B cell (primary cell): ENCODE results near the gene GADD45G. TPM values are rescaled to one million over a fixed set of nuclear protein-coding genes. Genes with fewer than 3 reads are reported as not detected.

ENCODE experiments used
- ATAC-seq: fragments of 200-7000 bp; cut with Tn5 transposase; one replicate; pipeline ENCODE4 v1.10.0; 2021; ENCODE audit warnings: low read depth, mild to moderate bottlenecking, moderate number of reproducible peaks, moderate library complexity
- CTCF ChIA-PET: fragments of 350-600 bp; sonication (Branson Sonifier 250); formaldehyde crosslinking; loops from one replicate; lab custom pipeline; 2021; ENCODE audit warnings: antibody characterized with exemption, inconsistent platforms; lab: Charles Lee
- POLR2A ChIA-PET: fragments of 350-600 bp; sonication (Branson Sonifier 250); formaldehyde crosslinking; loops from one replicate; lab custom pipeline; 2021; ENCODE audit warnings: antibody characterized with exemption; lab: Charles Lee
- DNase-seq: peaks from one replicate; pipeline ENCODE4 v3.0.0; 2013
- H2AFZ ChIP-seq: 2 replicates; pipeline ENCODE4 v1.6.1; 2012; ENCODE audit warnings: mild to moderate bottlenecking, low read depth, low read length; ENCODE audit not compliant: insufficient read depth, poor library complexity, severe bottlenecking
- H3K27ac ChIP-seq, 2 donors: 1 replicate in 1 of 2; 2 replicates in 1 of 2; pipeline ENCODE4 v1.5.1; 2012 to 2013; ENCODE audit warnings: low read length in 2 of 2, mild to moderate bottlenecking in 2 of 2, moderate library complexity in 1 of 2
- H3K27me3 ChIP-seq, 4 experiments: fragments of 200-600 bp in 1 of 4; sonication (generic) in 1 of 4; replicated peaks in 1 of 4; 1 replicate in 2 of 4; 2 replicates in 2 of 4; pipeline versions ENCODE4 v1.6.1 to v1.7.0; 2013 to 2016; ENCODE audit warnings: low read length in 3 of 4, mild to moderate bottlenecking in 2 of 4, mixed read lengths in 1 of 4, moderate library complexity in 1 of 4; ENCODE audit not compliant: insufficient read depth in 4 of 4, control insufficient read depth in 3 of 4; ENCODE audit errors: control extremely low read depth in 1 of 4
- H3K36me3 ChIP-seq, 2 experiments: replicated peaks in 1 of 2; 1 replicate in 1 of 2; 2 replicates in 1 of 2; pipeline versions ENCODE4 v1.6.1 to v1.7.1; 2013; ENCODE audit warnings: low read length in 1 of 2; ENCODE audit not compliant: insufficient read depth in 2 of 2, control insufficient read depth in 1 of 2; ENCODE audit errors: control extremely low read depth in 1 of 2, extremely low read depth in 1 of 2
- H3K4me1 ChIP-seq, 2 donors: fragments of 200-600 bp in 1 of 2; sonication (generic) in 1 of 2; 1 replicate in 1 of 2; 2 replicates in 1 of 2; pipeline versions ENCODE4 v1.5.1 to v1.6.1; 2013 to 2017; ENCODE audit warnings: low read length in 2 of 2; ENCODE audit not compliant: control insufficient read depth in 2 of 2, insufficient read depth in 2 of 2
- H3K4me2 ChIP-seq: replicated peaks from 2 replicates; pipeline ENCODE3; 2012; ENCODE audit warnings: mild to moderate bottlenecking, low read depth, low read length; ENCODE audit not compliant: poor library complexity, severe bottlenecking
- H3K4me3 ChIP-seq, 5 experiments: fragments of 200-600 bp in 1 of 5; sonication (generic) in 1 of 5; 1 replicate in 3 of 5; 2 replicates in 2 of 5; pipeline versions ENCODE4 v1.5.1 to v1.7.0; 2011 to 2016; ENCODE audit warnings: low read length in 4 of 5, mild to moderate bottlenecking in 4 of 5, low read depth in 2 of 5, control low read depth in 1 of 5, moderate library complexity in 1 of 5; ENCODE audit not compliant: insufficient read depth in 1 of 5; ENCODE audit errors: control extremely low read depth in 1 of 5, extremely low read depth in 1 of 5
- H3K79me2 ChIP-seq: fragments of 200-600 bp; sonication (generic); one replicate; pipeline ENCODE4 v1.6.0; 2016; ENCODE audit warnings: low read length; ENCODE audit not compliant: control insufficient read depth, insufficient read depth
- H3K9ac ChIP-seq: fragments of 200-600 bp; sonication (generic); 2 replicates; pipeline ENCODE4 v1.6.1; 2017; ENCODE audit warnings: mild to moderate bottlenecking, low read length, moderate library complexity
- H3K9me3 ChIP-seq, 3 donors: one replicate each; pipeline versions ENCODE4 v1.6.1 to v1.7.1; 2013; ENCODE audit warnings: low read length in 2 of 3; ENCODE audit not compliant: control insufficient read depth in 2 of 3, insufficient read depth in 1 of 3; ENCODE audit errors: control extremely low read depth in 1 of 3
- H4K20me1 ChIP-seq: 2 replicates; pipeline ENCODE4 v1.6.0; 2012; ENCODE audit warnings: mild to moderate bottlenecking, low read length; ENCODE audit not compliant: insufficient read depth, control insufficient read depth, poor library complexity, severe bottlenecking
- H3K27ac Mint-ChIP-seq: one replicate; pipeline ENCODE4 v1.8.0; 2021; ENCODE audit warnings: mixed read lengths
- H3K27me3 Mint-ChIP-seq: one replicate; pipeline ENCODE4 v1.8.0; 2021; ENCODE audit warnings: mixed read lengths
- H3K4me1 Mint-ChIP-seq: one replicate; pipeline ENCODE4 v1.8.0; 2021; ENCODE audit warnings: mixed read lengths
- H3K4me3 Mint-ChIP-seq: one replicate; pipeline ENCODE4 v1.8.0; 2021; ENCODE audit warnings: mixed read lengths
- H3K9me3 Mint-ChIP-seq: one replicate; pipeline ENCODE4 v1.8.0; 2022; ENCODE audit warnings: mixed read lengths; ENCODE audit not compliant: insufficient read depth
- CTCF ChIP-seq: fragments of 200-600 bp; IDR thresholded peaks from one replicate; pipeline ENCODE4 v1.8.0; 2022; ENCODE audit warnings: antibody characterized with exemption, mild to moderate bottlenecking
- EZH2 ChIP-seq: IDR thresholded peaks from 2 replicates; pipeline ENCODE4 v1.6.1; 2012; ENCODE audit warnings: borderline replicate concordance, low read depth, mild to moderate bottlenecking, moderate library complexity, low read length; ENCODE audit not compliant: insufficient read depth, poor library complexity, severe bottlenecking
- WGBS: methylation state at CpG from one replicate; pipeline ENCODE4 v1.1.5; 2013; ENCODE audit warnings: missing lambda C conversion rate; ENCODE audit not compliant: insufficient coverage; 5-methylcytosine and 5-hydroxymethylcytosine counted together
- intact Hi-C: fragments of 100-400 bp; cut with micrococcal nuclease; formaldehyde crosslinking; loops from one replicate; pipeline ENCODE4 v1.10.0; 2022
- polyA plus RNA-seq: library from polyadenylated mRNA; depleted of rRNA; stranded (reverse); fragments of >200 nt; gene quantifications from 2 replicates; pipeline ENCODE4 v1.2.3, GENCODE V29; 2012
- total RNA-seq, 2 donors: library from RNA; stranded (reverse); fragments of 120-200 nt in 1 of 2; gene quantifications; 1 replicate in 1 of 2; 2 replicates in 1 of 2; pipeline versions ENCODE4 v1.2.3 to v1.2.4, GENCODE V29; 2013 to 2022

The GADD45G gene
- total and polyA plus RNA-seq, 2 donors (not counting 1 experiment from before 2014, with no cell fraction given): 4.3 to 5.9 TPM

GRCh38 chr9:89579741-89580385 is 24.9 kb upstream of the GADD45G start:
- Histone ChIP-seq H3K27me3 (peaks cover 0 to 18% (median 16%) of the 10 kb centered on the region in 4 experiments), H3K79me2 (no peaks in the 10 kb centered on the region), H3K9ac (no peak overlapping the region), H4K20me1 (no peaks in the 10 kb centered on the region), H3K36me3 (no peaks in the 10 kb centered on the region), H3K27ac (no peak overlapping the region), H3K4me2 (no peak overlapping the region), H3K4me3 (no peak overlapping the region), H2AFZ (no peak overlapping the region), H3K9me3 (peaks cover 0 to 11% (median 0%) of the 10 kb centered on the region in 3 donors), H3K4me1 (no peaks in the 10 kb centered on the region)
- TF ChIP-seq CTCF: no peak
- no peak for TF ChIP-seq EZH2
- Mint-ChIP-seq H3K27me3 (peaks cover 54% of the 10 kb centered on the region), H3K4me3 (no peak overlapping the region), H3K27ac (no peak overlapping the region), H3K4me1 (peaks cover 2% of the 10 kb centered on the region), H3K9me3 (peaks cover 6% of the 10 kb centered on the region)
- ChIA-PET CTCF (no interaction called here), POLR2A (no interaction called here)
- intact Hi-C loops: no loop called here
- DNase-seq (no peak), ATAC-seq (no peak)
- 50% methylated on average over 11 of the region's 12 CpGs for WGBS

- WGBS: no CpG with 5 or more reads among the region's 1 CpG
- Histone ChIP-seq H3K27ac (no peak overlapping the region), H3K4me3 (no peak overlapping the region), H3K79me2 (no peaks in the 10 kb centered on the region), H3K9ac (no peak overlapping the region), H3K27me3 (peaks cover 0 to 7% (median 6%) of the 10 kb centered on the region in 4 experiments), H3K9me3 (peaks cover 0 to 9% (median 0%) of the 10 kb centered on the region in 3 donors), H3K4me1 (no peaks in the 10 kb centered on the region), H4K20me1 (no peaks in the 10 kb centered on the region), H3K4me2 (no peak overlapping the region), H2AFZ (no peak overlapping the region), H3K36me3 (no peaks in the 10 kb centered on the region)
- no peak overlapping the region for H3K4me3 Mint-ChIP-seq
- POLR2A ChIA-PET: no interaction called here
- no peak for DNase-seq
- ATAC-seq: no peak
- peaks cover 6% of the 10 kb centered on the region for H3K9me3 Mint-ChIP-seq
- CTCF ChIA-PET: no interaction called here
- no peak for TF ChIP-seq CTCF
- no peak for TF ChIP-seq EZH2
- intact Hi-C loops: no loop called here
- no peaks in the 10 kb centered on the region for H3K4me1 Mint-ChIP-seq
- H3K27ac Mint-ChIP-seq: no peak overlapping the region
- H3K27me3 Mint-ChIP-seq: peaks cover 31% of the 10 kb centered on the region
These were observed 18.5 kb upstream of the GADD45G start for GRCh38 chr9:89586311-89586710.
